ENCODE measurements around the gene YY1.
A peak's percentile ranks its signal among the peaks of the same experiment; 100 is the strongest.
"Not testable (repeated sequence)": the region's sequence is repeated elsewhere in the genome, so short reads cannot be mapped to it uniquely, and the experiment has no call there.

YY1 gene

GRCh38 chr14:100296106-100296651 is 57.2 kb downstream of the YY1 start:
- no peak for DNase-seq (ENCODE audit: low read depth in 2 of 2)

GRCh38 chr14:100296729-100297128 is 57.8 kb downstream of the YY1 start:
- not testable (repeated sequence) for DNase-seq (ENCODE audit: low read depth in 2 of 2)

- no peak for DNase-seq (ENCODE audit: low read depth in 2 of 2)
Measured at GRCh38 chr14:100297320-100298300, 58.7 kb downstream of the YY1 start.

GRCh38 chr14:100298551-100299237 is 59.8 kb downstream of the YY1 start:
- no peak for DNase-seq (ENCODE audit: low read depth in 2 of 2)

- no peak for DNase-seq (ENCODE audit: low read depth in 2 of 2)
Measured at GRCh38 chr14:100299238-100299560, 60.3 kb downstream of the YY1 start.

GRCh38 chr14:100302616-100303015 is 63.7 kb downstream of the YY1 start:
- DNase-seq (ENCODE audit: low read depth in 2 of 2), result no peak

- DNase-seq (ENCODE audit: low read depth in 2 of 2), result no peak
Measured at GRCh38 chr14:100303179-100303578, 64.2 kb downstream of the YY1 start.

- no peak for DNase-seq (ENCODE audit: low read depth in 2 of 2)
Measured at GRCh38 chr14:100303925-100304324, 65.0 kb downstream of the YY1 start.

- DNase-seq (ENCODE audit: low read depth in 2 of 2), result no peak
Measured at GRCh38 chr14:100304825-100305323, 65.9 kb downstream of the YY1 start.

GRCh38 chr14:100305324-100306100 is 66.6 kb downstream of the YY1 start:
- DNase-seq (ENCODE audit: low read depth in 2 of 2), result peak in 1 of 2 donors; percentile 37

GRCh38 chr14:100306101-100306997 is 67.4 kb downstream of the YY1 start, which contains the start of gene SLC25A29:
TSS of gene SLC25A29 (minus strand) at chr14:100306444. CDS start at chr14:100306232, 212 bp downstream.
- peak; percentile 54 to 76 for DNase-seq (ENCODE audit: low read depth in 2 of 2)

- no peak for DNase-seq (ENCODE audit: low read depth in 2 of 2)
Measured at GRCh38 chr14:100306998-100307765, 68.2 kb downstream of the YY1 start.

- DNase-seq (ENCODE audit: low read depth in 2 of 2), result no peak
Measured at GRCh38 chr14:100307766-100308426, 69.0 kb downstream of the YY1 start.

GRCh38 chr14:100308427-100308792 is 69.5 kb downstream of the YY1 start:
- DNase-seq (ENCODE audit: low read depth in 2 of 2), result not testable (repeated sequence)

- no peak for DNase-seq (ENCODE audit: low read depth in 2 of 2)
Measured at GRCh38 chr14:100309028-100309737, 70.2 kb downstream of the YY1 start.

GRCh38 chr14:100312110-100312876 is 73.3 kb downstream of the YY1 start:
- not testable (repeated sequence) for DNase-seq (ENCODE audit: low read depth in 2 of 2)

- no peak for DNase-seq (ENCODE audit: low read depth in 2 of 2)
Measured at GRCh38 chr14:100312877-100313400, 74.0 kb downstream of the YY1 start.

Data from stimulated activated CD4-positive, alpha-beta T cell treated with anti-CD3 and anti-CD28 coated beads, Interleukin-1b, Interleukin-23, amount 100 ng/mL, for 4 hours (primary cell).